NCI-H1930 (cell line): Measurements from ENCODE around the gene CHAT.

Experiments
- DNase-seq, 2 experiments: peaks; one replicate each; lab custom pipeline; 2025; lab: John Stamatoyannopoulos, UW

Gene CHAT

DNA sequence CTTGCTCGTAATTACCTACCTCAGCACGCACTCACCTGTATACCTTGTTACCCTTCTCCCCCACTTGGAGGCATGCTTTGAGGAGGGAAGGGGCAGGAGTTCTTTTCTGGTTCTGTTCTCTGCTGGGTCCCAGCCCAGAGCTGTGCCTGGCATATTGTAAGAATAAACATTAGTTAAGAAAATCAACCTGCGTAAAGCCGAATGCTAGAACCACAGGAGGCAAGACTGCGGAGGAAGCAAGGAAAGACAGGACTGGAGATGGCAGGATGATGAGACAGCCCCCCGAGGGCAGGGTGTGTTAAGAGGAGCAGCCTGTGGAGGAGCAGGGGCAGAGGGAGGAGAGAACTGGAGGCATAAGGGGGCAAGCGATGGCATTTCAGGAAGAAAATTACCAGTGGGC, 75.1 kb downstream of the CHAT start:
- no peak for DNase-seq

DNA sequence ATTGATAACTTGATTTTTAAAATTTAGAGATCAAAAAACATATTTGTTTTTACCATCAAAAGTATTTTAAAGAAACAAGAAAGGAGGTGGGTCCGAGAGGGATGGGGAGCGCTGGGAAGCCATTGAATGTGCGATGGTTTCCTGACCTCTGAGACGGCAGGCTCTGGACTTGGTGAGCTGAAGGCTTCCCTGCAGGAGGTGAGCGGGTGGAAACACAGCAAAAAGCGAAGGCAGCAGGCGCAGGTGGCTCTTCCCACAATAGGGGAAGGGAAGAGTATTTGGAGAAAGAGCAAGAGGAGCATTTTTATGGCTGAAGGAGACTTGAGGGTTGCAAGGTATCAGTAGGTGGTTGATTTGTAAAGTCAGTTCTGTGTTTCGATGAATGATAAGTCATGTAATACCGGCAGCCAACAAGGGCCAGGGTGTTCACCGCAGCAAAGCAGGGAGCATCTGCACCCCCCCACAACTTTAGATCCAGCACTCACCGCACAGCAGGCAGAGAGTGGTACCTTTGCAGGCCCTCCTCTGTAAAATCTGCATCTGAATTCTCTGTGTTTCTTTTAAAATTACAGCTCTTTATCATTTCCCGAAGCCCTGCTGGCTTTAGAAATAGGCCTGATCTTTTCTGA, 76.2 kb downstream of the CHAT start:
- no peak for DNase-seq

DNA sequence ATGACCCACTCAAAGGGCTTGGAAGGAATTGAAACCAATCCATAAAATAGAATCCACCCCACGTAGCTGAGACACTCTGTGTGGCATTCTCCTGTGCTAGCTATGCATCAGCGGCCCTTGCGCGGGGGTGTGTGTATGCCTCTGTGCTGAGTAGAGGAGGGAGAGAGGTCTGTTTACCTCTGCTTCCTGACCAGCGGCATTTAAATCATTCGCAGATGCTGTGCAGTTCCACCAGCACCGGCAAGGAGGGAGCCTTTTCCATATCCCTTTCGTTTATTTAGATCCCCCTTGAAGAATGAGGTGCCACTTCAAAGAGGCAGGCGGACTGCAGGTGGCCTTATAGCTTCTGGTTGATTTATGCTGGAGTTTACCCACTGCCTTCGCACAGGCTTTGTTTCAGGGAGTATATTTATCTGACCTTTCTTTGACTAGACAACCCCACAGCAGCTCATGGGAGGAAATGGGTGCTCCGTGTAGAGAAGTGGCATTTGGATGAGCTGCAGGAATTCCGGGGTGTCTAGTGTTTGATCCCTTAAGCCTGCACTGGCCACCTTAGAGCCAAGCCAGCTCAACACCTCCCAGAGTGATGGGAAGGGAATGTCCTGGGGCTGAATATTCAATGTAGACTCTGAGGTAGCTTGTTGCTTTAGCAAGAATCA, 77.0 kb downstream of the CHAT start:
- DNase-seq: no peak

DNA sequence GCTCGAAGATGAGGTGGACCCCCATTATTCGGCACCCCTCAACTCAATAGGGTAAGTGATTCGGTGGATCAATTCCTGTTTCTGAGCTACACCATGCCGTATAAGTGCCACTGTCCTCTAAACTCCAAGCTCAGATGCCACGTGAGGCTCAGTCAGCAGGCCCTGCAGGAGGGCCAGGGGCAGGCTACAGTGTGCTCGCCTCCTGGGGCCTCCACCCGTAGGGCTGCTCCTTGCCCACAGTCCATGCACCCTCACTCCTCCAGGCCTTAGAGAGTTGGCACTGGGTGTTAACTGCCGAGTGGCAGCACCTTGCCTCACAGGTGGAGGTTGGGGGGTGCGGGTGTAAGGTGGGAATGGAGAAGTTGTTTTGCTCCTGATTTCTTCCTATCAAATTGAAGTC, 77.8 kb downstream of the CHAT start:
- DNase-seq: no peak

DNA sequence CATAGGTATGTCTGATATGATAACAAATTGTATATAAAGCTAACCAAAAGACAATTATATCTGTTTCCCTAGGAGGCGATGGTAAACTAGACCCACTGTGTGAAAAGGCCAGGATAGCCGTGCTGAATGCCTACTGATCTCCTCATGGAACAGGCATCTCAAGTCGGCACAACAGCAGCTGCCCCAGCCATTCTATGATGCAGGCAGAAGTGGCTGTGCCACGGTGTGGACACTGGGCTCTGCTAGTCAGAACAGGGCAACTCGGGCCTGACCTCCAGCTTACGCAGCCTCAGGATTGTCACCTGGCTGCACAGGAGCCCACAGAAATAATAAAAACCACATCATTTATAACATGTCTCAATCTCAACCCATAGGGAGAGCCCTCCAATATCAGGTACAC, 80.6 kb downstream of the CHAT start:
- DNase-seq: no peak

DNA sequence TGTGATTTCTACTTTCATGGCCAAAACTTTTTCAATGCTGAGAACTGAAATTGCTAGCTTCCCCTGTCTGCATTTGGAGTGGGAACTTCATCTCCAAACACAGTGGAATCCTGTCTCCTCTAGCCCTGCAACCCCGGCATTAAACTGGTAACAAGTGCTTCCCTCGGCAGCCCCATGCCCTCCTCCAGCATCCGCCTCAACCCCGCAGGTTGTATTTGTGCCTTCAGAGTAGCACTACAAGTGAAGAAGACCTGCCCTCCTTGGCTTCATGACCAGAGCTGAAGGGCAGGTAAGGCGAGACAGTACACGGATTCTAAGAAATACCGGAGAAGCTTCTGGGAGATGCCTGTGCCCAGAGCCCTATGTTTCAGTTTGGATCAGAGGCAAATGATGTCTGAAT, 82.5 kb downstream of the CHAT start:
- DNase-seq: no peak

DNA sequence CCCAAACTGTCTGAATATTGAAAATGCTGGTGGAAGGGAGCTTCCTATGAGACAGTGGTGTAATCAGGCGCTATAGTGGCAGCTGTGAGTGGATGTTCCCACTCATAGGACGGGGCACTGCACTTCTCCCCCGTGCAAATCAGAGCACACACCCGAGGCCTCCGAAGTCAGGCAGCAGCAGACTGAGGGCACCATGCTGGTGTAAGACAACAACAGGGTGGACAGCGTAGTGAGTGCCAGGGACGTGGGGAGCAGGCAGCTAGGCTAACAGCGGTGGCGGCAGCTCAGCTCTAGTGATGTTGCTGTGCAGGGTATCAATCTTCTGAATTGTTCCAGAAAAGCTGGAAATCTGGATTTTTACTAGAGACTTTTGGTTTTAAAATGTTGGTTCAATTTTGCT, 84.8 kb downstream of the CHAT start:
- DNase-seq: no peak

DNA sequence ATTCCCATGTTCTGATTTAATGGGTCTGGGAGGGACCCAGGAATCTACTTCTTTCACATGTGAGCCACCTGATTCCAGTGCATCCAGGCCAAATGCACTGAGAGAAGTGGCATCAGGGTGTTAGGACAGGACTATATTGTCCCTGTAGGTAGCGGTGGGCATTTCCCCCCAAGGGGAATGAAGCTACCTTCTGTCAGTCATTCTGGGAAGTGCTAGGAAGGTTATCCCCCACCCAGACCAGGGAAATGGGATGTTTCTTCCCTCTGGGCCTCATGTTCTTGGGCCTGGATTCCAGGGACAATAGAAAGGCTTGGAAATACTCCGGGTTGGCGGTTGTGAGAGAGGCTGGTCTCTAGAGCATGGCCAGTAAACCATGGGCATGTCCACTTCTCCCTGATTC, 86.4 kb downstream of the CHAT start:
- DNase-seq: no peak

DNA sequence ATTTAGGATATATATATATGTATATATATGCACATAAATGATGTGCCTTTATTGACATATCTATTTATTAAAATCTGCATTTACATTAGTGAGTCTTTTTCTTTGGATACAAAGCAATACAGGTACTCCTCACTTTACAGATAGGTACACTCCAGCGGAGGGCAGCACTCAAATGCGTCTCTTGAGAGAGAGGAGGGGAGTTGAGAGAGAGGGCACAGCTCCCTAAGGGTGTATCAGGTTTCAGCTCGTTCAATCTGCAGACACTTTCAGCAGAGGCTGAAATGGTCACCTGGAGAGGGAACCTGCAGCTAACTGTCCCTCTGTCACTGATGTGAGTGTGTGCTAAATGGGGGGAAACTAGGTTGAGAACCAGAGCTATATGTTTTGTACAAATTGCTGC, 87.2 kb downstream of the CHAT start:
- no peak for DNase-seq

DNA sequence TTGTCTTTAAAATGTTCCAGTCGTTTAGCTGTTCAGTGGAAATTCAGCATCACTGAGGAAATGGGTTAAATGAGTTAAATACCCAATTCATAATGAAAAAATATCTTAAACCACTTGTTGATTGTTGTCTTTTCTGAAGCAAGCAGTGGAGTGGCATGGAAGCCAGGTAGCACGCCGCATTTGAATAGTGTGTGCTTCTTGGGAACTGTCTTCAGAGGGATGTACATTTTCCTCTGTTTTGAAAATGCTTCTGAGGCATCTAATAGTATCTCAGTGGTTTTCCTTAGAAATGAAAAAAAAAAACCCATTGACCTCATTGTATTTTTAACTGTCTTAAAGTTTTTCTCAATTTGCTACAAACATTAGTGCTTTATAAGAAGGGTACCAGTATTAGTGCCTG, 93.7 kb downstream of the CHAT start:
- no peak for DNase-seq

DNA sequence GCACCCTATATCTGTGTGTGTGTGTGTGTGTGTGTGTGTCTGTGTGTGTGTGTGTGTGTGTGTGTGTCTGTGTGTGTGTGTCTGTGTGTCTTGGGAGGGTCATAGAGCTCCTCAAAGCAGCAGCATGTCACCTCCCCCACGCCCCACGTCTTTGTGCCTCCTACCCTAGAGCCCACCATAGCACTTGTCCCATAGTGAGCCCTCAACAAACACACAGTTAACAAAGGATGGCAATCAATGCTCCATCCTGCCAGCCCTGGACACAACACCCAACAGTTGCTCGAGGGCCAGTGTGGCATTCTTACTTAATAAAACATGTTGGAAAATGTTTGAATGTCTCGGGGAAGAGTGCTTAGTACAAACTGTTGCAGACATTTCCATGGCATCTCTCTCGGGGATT, 96.1 kb downstream of the CHAT start:
- DNase-seq: no peak

DNA sequence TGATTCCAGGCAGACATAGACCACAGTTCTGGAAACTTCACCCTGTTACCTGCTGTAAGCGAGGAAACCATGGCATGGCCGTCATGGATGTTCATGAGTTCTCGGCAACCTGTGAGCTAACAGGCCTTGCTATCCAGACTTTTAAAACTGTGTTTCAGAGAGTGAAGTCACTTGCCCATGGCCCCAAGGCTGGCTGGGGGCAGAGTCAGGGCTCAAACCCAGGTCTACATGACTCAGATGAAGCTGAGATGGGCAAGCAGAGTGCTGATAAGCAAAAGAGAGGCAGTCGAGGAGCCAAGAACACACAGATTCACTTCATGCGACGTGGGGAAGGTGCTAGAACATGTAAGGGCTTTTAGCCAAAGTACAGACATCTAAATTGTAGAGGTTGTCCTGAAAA, 97.1 kb downstream of the CHAT start:
- DNase-seq: no peak

DNA sequence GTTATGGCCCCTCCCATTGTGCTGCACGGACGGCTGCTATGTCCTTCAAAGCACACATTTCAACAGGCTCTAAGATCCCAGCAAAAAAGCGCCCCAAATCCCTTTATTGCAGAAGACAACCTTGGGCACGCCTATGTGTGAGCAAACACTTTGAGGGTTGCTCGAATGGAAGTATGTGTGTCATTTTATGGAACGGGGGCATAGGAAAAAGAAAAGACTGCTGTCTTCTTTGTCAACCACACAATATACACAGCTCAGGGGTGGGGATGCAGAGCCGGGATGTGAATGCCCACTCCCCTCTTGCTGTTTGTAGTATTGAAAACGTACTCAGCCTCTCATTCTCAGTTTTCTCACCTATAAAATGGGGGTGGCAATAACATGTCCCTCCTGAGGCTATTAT, 97.6 kb downstream of the CHAT start:
- DNase-seq: no peak

DNA sequence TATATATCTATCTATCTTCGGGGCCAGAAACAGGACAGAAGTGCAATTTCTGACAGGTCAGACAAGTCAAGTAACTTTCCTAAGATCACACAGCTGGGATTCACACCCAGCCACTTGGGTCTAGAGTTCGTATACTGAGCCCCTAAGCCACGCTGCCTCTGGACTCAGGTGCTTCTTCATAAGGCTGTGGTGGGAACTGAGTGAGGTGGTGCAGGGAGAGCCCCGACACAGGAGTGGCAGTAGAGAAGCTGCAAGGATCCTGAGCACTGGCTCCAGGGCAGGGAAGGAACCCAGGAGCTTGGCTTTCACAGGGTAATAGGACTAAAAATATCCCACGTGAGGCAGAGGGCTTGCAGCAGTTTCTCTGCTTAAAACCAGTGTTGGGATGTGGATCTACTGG, 99.4 kb downstream of the CHAT start:
- DNase-seq: no peak
